ENCODE data around the gene KIF22. TPM values are rescaled to one million over a fixed set of nuclear protein-coding genes. Genes with fewer than 3 reads are reported as not detected.

The KIF22 gene
- total and polyA plus RNA-seq, 9 of the 15 experiments (the other 6 are each of a cell fraction or from before 2014, with no cell fraction given): 8.7 to 232 (median 131) TPM

DNA sequence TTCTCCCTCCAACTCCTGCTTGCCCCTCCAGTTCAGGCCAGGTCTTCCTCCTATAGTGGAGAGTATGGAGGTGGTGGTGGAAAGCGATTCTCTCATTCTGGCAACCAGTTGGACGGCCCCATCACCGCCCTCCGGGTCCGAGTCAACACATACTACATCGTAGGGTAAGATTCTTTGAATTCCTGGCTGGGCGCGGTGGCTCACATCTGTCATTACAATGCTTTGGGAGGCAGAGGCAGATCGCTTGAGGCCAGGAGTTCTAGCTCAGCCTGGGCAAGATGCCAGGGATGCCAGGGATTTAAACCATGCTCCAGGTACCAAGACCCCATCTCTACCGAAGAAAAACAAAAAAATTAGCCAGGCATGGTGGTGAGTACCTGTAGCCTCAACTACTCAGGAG is 11.1 kb upstream of the KIF22 start:
- peaks cover 0 to 8% of the 10 kb centered on the region in 2 experiments; a peak in 3 of 5 replicates for H3K4me1 ChIP-seq (replicated peaks in 1 of 2; ENCODE audit: control insufficient read depth in 2 of 2, insufficient read depth in 2 of 2, low read length in 2 of 2)
- in situ Hi-C loops (cut with MboI): no loop called here
- WGBS (ENCODE audit: insufficient coverage, low coverage, missing lambda C conversion rate): 16% methylated on average over 10 of the region's 10 CpGs
- DNase-seq (ENCODE audit: extremely low read depth in 1 of 4, low spot score in 3 of 4): no peak
- no peak for ATAC-seq
- no peak for TF ChIP-seq RHOXF2B (CRISPR knock-in tag; conservative IDR thresholded peaks at IDR 0.05)
- no peak for TF ChIP-seq GATAD2A (IDR thresholded peaks at IDR 0.05)
- no peak for TF ChIP-seq ZKSCAN1 (IDR thresholded peaks at IDR 0.05; ENCODE audit: low read depth, low read length)
- no peak for TF ChIP-seq FOXA1 (IDR thresholded peaks at IDR 0.05; ENCODE audit: borderline replicate concordance)
- TF ChIP-seq HMGN3 (IDR thresholded peaks at IDR 0.05; ENCODE audit: borderline replicate concordance, extremely low read depth, insufficient read length, low read depth, low read length): no peak
- TF ChIP-seq, protein P1, sequence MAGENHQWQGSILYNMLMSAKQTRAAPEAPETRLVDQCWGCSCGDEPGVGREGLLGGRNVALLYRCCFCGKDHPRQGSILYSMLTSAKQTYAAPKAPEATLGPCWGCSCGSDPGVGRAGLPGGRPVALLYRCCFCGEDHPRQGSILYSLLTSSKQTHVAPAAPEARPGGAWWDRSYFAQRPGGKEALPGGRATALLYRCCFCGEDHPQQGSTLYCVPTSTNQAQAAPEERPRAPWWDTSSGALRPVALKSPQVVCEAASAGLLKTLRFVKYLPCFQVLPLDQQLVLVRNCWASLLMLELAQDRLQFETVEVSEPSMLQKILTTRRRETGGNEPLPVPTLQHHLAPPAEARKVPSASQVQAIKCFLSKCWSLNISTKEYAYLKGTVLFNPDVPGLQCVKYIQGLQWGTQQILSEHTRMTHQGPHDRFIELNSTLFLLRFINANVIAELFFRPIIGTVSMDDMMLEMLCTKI (IDR thresholded peaks at IDR 0.05; ENCODE audit: partially characterized antibody): no peak
- TF ChIP-seq, protein P2, sequence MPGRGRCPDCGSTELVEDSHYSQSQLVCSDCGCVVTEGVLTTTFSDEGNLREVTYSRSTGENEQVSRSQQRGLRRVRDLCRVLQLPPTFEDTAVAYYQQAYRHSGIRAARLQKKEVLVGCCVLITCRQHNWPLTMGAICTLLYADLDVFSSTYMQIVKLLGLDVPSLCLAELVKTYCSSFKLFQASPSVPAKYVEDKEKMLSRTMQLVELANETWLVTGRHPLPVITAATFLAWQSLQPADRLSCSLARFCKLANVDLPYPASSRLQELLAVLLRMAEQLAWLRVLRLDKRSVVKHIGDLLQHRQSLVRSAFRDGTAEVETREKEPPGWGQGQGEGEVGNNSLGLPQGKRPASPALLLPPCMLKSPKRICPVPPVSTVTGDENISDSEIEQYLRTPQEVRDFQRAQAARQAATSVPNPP (IDR thresholded peaks at IDR 0.05; ENCODE audit: borderline replicate concordance, insufficient read depth, insufficient read length): no peak
- TF ChIP-seq NUFIP1 (IDR thresholded peaks at IDR 0.05; ENCODE audit: partially characterized antibody): no peak
- TF ChIP-seq PTTG1 (tag; IDR thresholded peaks at IDR 0.05; ENCODE audit: low read depth): no peak
- no peak for TF ChIP-seq FOSL1 (tag; conservative IDR thresholded peaks at IDR 0.05)
- no peak for TF ChIP-seq SMARCA4 (IDR thresholded peaks at IDR 0.05)
- no peak for TF ChIP-seq YBX1 (IDR thresholded peaks at IDR 0.05)
- FAIRE-seq: no peak
- no peaks in the 10 kb centered on the region for H3K79me2 ChIP-seq (ENCODE audit: control insufficient read depth, insufficient read depth, low read length)
- 0 out of 2 replicates have a peak, but pooled peaks cover 3% of the 10 kb centered on the region for H4K20me1 ChIP-seq (replicated peaks; ENCODE audit: control insufficient read depth, insufficient read depth, low read length)
- peaks cover 25 to 34% of the 10 kb centered on the region in 2 experiments for H3K27me3 ChIP-seq (ENCODE audit: control insufficient read depth in 2 of 2, insufficient read depth in 2 of 2, low read length in 2 of 2)
- H3K4me3 ChIP-seq: no peak overlapping the region
- intact Hi-C loops (cut with micrococcal nuclease): no loop called here
- H3K27ac ChIP-seq (ENCODE audit: extremely low read depth, low read depth, low read length): no peak overlapping the region
- POLR2A ChIA-PET: interaction anchor here (1.1 to 2.6 kb wide), 3 partner anchors 9 to 134 kb away, joined by 3 to 9 read pairs (median 5); partner anchors contain the start of gene KIF22
- no peaks in the 10 kb centered on the region for H3K36me3 ChIP-seq (ENCODE audit: control insufficient read depth, insufficient read depth, low read length)
- no peak overlapping the region for H3K4me2 ChIP-seq (ENCODE audit: insufficient read depth, low read length)
- H3K9ac ChIP-seq (ENCODE audit: insufficient read depth in 1 of 2, low read depth in 2 of 2, low read length in 2 of 2): no peak overlapping the region
- no peak overlapping the region for H2AFZ ChIP-seq (ENCODE audit: low read depth, low read length)
- no peaks in the 10 kb centered on the region for H3K9me3 ChIP-seq (replicated peaks; ENCODE audit: control insufficient read depth, insufficient read depth, low read depth, low read length)
- BruUV-seq (replicated peaks): no TSS peak
- H3K9me1 ChIP-seq (ENCODE audit: control insufficient read depth, insufficient read depth, low read length): no peaks in the 10 kb centered on the region
- CTCF ChIA-PET (ENCODE audit: low intra/inter-chr PET ratio): no interaction called here

Measured in K562 (cell line).